IPS-NIHi7 (cell line): Measurements from ENCODE around the gene PRC1.
"Not testable (repeated sequence)": the region's sequence is repeated elsewhere in the genome, so short reads cannot be mapped to it uniquely, and the experiment has no call there.

Source experiments
- DNase-seq: peaks from one replicate; pipeline ENCODE4 v3.0.0; 2012; ENCODE audit warnings: mixed read lengths; ENCODE audit errors: extremely low spot score

PRC1 gene, protein sequence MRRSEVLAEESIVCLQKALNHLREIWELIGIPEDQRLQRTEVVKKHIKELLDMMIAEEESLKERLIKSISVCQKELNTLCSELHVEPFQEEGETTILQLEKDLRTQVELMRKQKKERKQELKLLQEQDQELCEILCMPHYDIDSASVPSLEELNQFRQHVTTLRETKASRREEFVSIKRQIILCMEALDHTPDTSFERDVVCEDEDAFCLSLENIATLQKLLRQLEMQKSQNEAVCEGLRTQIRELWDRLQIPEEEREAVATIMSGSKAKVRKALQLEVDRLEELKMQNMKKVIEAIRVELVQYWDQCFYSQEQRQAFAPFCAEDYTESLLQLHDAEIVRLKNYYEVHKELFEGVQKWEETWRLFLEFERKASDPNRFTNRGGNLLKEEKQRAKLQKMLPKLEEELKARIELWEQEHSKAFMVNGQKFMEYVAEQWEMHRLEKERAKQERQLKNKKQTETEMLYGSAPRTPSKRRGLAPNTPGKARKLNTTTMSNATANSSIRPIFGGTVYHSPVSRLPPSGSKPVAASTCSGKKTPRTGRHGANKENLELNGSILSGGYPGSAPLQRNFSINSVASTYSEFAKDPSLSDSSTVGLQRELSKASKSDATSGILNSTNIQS

DNA sequence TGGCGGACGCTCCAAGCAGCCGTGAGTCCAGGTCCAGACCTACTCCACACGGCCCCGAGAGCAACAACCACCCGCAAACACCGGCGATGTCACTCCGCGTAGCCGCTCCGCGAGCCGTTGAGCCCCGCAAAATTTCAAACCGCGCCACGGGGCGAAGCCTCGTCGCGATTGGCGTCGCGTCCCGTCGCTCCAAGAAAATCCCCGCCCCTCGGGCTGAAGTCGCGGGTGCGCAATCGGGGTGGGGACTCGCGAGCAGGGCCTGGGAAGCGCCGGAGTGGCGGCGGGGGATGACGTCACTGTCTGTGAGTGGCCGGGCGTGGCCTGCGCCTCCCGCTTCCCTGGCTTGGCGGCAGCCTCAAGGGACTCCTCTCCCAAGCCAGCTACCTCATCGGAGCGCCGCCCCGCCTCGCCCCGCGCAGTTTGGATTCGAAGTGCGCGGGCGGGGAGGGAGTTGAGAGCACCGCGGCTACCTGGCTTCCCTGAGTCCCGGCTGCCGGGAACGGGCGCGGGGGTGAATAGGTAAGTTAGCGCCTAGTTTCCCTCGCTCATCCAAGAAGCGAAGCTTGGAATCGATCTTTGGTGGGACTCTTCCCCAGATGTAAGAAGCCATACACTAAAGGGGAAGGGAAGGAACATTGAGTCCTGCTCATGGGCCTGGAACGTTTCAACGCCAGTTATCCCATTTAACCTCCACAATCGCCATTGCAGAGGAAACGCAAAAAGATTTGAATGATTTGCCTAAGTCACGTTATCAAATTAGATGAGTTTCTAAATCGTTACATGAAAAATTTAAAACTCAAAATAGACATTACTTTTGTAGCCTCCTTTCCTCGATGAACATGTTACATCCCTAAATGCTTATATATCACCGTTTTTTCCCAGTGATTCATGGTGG, at the start of gene PRC1:
PRC1 (minus strand) TSS at position 119 of the 895 bp plus-strand sequence; CDS start at position 1, 118 bp downstream.
- DNase-seq: peak; percentile 100

DNA sequence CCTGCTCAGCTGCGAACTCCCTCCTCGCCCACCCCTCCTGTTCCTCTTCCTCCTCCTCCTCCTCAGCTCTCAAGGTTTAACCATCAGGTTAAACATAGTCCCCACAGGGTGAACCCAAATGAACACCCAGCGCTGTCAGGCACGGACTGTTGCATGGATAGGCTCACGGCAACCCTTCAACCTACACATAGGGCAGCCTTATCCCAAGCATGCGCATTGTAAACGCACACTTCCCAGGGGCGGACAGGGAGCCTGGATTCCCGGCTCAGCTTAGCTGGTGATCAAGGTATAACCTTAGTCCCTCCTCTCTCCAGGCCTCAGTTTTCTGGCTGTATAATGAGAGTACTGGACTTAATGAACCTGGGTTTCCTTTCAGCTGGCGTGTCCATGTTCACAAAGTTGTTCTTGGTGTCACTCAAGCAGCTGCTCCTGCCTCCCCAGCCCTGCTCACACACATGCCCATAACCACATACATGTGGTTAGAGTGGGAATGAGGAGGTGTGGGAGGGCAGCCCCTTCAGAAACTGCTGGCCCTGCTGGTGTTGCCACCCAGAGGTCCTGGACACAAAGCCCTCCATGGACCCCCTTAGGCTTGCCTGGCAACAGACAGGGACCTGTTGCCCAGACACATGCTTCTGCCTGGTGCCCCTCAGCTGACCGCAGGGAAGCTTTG, 49.0 kb upstream of the PRC1 start:
- DNase-seq: no peak

DNA sequence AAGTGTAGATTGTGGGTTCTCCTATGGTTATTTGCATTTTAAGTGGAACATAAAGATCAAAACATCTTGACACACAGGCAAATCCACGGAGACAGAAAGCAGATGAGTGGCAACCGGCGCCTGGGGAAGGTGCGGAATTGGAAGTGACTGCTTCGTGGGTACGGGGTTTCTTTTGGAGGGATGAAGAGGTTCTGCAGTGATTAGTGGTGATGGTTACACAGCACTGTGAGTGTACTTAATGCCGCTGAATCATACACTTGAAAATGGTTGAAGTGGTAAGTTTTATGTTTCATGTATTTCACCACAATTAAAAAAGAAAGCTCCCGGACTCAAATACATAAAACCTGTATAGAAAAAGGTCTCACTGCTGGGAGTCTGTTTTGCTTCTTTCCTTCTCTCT, 46.5 kb upstream of the PRC1 start:
- no peak for DNase-seq

DNA sequence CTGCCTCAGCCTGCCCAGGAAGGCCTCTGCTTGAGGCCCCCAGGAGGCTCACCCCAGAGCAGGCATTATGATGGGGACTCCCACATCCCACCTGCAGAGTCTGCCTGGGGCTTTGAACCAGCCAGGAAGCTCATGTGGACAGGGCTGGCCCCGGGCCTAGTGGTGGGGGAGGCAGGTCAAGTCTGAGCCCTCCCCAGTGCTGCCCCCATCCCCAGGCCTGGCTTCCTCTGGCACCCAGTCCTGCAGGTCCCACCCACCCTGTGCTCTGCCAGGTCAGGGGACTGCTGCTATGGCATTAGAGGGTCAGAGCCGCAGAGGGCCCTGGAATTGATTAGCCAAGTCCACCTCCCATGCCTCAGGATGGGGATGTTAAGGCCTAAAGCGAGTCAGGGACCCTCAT, 45.7 kb upstream of the PRC1 start:
- DNase-seq: no peak

DNA sequence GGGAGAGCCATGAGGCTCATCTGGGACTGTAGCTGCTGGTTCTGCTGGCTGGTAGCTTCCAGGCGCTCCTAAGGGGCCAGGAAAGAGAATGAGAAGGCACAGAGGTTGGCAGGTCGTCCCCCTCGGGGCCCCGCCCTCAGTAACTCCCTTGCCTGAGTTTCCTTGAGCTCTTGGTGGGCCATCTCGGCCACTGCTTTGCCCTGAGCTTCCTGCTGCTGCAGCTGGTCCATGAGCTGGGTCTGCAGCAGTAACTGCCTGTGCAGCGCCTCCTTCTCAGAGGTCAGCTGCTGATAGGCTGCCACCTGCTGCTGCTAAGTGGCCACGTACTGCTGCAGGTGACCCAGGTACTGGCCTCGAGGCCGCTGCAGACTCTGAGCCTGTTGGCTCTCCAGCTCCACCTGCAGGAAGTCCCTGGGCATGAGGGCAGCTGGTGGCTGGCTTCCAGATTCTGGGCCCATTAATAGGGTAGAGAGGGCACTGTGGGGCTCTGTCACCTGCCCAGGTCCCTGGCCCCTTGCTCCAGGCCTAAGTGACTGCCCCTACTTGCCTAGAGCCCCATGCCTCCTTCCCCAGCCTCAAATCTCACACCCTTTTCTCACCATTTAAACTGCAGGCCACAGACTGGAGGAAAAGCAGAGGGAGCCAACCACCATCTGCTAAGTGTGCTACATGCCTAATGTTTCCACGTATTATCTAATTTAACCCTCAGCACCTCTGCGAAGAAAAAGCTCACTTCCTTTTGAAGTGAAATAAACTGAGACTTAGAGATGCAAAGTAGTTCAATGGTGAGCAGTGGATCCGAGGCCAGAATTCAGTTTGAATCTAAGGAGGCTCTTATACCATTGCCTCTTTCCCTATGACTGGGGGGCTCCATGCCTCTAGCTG, 38.8 kb upstream of the PRC1 start:
- DNase-seq: peak; percentile 81

DNA sequence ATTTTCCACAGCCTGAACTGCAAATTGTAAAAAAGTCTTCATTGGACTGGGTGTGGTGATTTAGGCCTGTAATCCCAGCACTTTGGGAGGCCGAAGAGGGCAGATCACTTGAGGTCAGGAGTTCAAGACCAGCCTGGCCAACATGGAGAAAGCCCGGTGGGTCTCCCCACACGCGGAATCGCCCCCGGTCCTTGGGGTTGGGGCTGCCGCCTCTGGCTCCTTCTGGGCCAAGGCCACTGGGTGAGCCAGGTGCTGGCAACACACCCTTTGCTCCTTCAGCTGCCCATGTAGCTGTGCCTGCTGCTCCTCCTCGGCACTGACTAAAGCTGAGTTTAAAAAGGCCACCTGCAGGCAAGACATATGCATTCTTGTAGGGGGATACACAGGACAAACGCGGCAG, 37.5 kb upstream of the PRC1 start:
- DNase-seq: no peak

DNA sequence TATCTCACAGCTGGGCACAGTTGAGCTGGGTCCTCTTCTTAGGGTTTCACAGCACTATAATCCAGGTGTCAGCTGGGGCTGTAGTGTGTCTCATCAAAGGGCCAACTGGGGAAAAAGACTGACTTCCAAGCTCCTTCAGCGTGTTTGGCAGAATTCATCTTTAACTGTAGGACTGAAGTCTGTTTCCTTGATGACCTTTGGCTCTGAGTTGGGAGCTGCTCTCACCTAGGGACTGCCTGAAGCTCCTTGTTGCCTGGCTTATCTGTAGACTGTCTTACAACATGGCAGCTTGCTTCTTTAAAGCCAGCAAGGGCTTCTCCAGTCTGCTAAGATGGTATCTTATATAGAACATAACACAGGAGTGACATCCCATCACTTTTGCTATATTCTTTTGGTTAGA, 33.3 kb upstream of the PRC1 start:
- no peak for DNase-seq

DNA sequence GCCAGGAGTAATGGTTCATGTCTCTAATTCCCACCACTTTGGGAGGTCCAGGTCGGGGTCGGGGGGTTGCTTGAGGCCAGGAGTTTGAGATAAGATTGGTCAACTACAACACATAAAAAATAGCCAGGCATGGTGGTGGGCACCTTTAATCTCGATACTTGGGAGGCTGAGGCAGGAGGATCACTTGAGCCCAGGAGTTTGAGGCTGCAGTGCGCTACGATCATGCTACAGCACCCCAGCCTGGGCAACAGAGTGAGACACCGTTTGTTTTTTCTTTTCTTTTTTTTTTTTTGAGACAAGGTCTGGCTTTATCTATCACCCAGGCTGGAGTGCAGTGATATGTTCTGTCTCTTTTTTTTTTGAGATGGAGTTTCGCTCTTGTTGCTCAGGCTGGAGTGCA, 29.4 kb upstream of the PRC1 start:
- no peak for DNase-seq

DNA sequence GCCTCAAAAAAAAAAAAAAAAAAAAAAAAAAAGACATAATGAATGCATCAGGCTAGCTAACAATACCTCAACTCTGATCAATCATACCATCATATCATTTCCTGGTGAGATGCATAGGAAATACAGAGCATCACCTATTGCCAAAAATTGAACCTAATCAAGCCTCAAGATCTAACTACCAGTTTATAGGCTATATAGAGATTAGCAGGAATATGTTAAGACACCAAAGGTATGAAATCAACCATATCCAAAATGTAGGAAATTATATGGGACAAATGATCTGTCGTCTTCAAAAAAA, 28.4 kb upstream of the PRC1 start:
- DNase-seq: no peak

DNA sequence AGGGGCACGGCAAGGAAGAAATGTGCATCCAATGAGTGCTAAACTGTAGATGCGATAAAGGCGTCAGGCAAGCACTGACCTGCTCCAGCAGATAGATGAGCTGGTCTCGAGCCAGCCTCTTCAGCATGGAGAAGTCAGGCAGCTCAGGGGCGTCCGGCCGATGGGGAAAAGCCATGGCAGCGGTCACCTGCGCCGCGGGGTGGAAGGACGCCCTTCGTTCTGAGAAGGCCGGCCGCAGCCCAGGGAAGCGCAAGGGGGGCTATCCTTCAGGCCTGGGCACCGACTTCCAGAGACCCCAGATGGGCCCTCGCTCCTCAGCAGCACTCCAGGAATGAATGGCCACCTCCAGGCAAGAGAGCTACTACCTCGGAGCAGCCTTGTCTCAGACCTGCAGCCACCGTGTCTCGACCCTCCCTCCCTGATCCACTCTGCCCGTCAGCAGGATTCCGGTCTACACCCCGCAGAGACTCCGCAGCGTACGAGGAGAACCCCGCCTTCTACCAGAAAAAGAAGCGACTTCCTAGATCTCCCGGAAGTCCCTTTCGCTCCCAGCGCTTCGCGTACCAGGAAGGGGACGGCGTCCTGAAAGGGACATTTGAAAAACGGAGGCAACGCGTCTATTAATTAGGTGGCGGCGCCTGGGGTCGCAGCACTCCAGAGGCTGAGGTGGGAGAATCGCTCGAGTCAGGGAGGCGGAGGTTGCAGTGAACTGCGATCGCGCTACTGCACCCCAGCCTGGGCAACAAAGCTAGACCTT, 27.9 kb upstream of the PRC1 start, which contains the start of gene VPS33B:
VPS33B (minus strand) TSS at position 520 of the 757 bp plus-strand sequence; CDS start at position 175, 345 bp downstream.
- DNase-seq: peak; percentile 86

DNA sequence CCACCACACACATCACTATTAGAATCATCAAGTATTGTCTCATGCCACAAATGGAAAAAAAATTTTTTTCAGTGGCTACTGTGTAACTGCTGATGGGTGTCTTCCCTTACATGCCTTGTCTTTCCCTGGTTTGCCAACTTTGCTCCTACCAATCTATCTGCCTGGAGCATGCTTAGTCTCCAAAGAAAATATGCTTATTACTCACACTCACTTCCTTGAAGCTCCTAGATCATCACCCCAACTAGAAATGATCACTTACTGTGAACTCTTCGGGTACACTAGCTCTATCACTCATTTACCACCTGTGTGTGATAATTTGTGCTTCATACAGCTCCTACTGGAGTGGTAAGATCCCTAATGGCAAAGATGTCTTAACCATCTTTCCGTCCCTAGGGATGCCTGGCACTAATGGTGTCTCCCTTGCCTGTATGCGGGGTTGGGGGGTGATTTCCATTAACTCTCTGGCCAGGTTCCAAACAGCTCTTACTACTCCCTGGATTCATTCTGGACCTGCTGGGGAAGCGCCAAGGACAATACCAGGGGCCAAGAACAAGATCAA, 27.3 kb upstream of the PRC1 start:
- no peak for DNase-seq

DNA sequence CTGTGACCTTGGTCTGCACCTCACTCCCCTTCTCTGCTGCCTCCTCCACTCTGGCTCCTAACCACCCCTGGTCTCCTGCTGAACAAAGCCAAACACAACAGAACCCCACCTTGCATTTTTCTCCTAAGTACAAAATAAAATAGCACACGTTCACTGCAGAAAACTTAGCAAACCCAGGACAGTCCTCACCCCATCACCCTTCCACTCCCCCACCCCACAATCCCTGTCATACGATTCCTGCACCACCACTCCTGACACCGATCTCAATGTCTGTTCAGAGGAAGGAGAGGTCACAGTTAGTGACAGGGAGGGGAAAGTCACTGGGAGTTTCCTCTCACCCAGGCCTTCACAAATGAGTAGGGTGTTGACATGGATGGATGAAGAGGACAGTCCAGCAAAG, 23.8 kb upstream of the PRC1 start:
- DNase-seq: no peak

DNA sequence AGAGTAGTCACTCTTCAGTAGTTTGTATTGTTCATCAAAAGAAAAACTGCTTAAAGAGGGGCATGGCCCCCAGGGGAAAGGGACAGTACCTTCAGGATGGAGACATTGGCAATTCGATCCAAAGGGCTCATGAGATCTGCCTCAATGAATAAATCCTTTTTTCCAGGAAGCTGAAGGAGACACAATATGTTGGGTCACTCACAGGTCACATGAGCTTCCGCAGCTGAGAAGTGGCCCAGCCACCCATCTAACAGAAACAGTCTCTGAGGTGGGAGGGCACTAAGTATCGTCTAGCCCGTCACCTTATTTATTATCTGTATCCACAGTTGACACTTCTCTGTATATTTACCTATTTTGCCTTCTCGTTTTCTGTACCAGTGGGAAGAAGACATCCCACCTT, 23.4 kb upstream of the PRC1 start:
- no peak for DNase-seq

DNA sequence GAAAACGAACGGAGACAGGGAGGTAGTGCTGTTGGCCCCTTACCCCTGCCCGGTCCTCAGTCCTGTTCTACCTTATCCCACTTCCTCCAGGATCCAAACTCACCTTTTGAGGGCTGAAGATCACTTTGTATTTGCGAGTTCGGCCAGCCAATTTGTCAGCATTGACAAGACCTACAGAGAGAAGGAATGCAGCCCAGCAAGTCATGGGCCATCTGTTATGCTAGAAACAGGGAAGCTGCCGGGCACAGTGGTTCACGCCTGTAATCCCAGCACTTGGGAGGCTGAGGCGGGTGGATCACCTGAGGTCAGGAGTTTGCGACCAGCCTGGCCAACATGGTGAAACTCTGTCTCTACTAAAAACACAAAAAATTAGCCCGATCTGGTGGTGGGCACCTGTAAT, 19.4 kb upstream of the PRC1 start:
- not testable (repeated sequence) for DNase-seq

DNA sequence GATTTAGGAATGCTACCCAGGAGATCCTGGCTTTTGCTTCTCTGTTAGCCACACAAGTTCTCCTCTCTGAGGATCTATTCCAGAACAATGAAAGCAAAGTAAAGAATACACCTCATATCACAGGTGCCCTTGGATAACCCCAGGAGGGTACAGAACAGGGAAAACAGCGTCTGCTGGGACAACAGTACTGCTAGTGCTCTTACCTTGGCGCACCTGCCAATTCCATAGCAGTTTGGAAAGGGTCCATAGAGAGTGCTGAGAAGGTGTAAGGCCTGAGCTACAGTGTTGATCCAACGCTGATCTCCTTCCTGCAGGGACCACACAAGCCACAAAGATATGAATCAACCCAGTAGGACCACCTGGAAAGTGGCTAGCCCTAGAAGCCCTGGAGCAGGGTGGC, 12.9 kb upstream of the PRC1 start:
- no peak for DNase-seq

DNA sequence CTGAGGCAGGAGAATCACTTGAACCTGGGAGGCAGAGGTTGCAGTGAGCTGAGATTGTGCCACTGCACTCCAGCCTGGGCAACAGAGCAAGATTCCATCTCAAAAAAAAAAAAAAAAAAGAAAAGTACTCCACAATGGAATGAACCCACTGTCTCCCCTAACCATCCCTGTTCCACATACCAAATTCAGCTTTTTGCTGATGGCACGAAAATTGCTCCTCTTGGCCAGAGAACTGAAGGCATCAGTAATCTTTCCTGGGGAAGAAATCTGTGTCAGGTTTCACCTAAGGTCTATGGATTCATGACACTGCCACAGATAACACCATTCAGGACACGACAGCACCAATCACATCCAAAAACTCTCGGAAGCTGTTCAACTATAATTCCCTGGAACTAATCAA, 6.9 kb upstream of the PRC1 start:
- no peak for DNase-seq

DNA sequence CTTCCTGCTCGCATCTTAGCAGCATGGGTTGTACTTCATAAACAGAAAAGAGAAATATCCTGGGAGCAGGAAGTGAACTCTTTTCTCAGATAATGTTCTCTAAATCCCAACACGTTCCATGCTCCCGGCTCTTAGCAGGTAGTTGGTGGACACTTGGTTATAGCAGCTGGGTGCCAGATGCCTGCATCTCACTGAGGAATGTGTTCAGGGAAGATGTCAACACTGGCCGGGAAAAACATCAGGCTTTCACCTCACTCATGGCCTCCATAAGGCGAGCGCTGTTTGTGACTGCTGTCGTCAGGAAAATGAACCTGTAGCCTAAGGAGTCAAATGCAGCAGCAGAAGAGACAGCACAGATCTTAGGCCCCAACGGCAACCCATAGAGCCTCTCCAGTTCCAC, 4.4 kb upstream of the PRC1 start:
- DNase-seq: no peak

DNA sequence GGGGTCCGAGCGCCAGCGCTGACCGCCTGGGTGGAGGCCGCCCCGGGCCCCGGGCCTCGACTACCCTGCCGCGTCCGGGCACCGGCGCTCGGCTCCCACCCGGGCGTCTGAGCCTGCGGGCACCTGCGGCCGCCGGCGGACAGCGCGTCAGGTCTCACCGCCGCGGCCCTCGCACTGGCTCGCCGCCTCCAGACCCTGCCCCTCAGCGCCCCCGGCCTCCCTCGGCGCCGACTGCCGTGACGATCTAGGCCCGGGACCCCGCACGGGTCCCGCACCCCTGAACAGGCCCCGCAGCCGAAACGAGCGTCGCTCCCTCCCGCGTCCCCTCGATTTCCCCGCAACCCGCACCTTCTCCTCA, 297 bp downstream of the PRC1 start:
- peak; percentile 38 for DNase-seq

DNA sequence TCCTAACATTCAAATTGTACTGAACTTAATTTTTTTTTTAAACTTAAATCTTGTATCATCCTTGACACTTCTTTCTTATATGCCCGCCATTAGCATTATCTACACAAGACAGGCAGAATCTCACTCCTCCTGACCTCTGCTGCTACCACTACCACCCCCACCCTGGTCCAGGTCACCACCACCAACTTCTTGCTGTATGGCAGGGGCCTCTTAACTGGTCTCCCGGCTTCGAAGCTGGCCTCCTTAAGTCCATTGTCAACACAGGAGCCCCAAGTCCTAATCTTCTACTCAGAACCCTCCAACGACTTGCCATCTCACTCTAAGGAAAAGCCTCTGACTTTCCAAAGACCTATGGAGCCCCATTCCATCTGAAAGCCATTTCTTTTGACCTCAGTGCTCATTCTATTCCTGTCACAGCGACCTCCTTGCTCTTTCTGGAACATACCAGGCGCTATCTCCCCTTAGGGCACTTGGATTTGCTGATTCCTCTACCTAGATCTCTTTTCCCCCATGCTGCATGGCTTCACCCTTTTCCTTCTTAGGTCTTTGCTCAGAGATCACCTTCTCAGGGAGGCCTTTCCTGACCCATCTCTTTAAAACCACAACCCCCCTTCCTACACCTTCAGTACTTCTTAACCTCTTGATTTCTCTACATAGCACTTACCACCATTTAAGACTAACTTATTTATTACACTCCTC, 2.6 kb downstream of the PRC1 start:
- DNase-seq: no peak
